ENCODE data around the gene WBP1L.
"Not testable (repeated sequence)": the region's sequence is repeated elsewhere in the genome, so short reads cannot be mapped to it uniquely, and the experiment has no call there.

Gene WBP1L

DNA sequence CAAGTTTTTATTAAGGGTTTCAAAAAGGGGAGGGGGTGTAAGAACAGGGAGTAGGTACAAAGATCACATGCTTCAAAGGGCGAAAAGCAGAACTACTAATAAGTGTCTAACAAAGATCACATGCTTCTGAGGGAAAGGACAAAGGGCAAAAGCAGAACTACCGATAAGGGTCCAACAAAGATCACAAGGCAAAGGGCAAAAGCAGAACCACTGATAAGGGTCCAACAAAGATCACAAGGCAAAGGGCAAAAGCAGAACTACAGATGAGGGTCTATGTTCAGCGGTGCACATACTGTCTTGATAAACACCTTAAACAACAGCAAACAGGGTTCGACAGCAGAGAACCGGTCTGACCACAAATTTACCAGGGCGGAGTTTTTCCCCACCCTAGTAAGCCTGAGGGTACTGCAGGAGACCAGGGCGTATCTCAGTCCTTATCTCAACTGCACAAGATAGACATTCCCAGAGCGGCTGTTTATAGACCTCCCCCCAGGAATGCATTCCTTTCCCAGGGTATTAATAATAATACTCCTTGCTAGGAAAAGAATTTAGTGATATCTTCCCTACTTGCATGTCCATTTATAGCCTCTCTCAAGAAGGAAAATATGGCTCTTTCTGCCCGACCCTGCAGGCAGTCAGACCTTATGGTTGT, 94.7 kb downstream of the WBP1L start:
- DNase-seq (ENCODE audit: low read depth in 2 of 2): not testable (repeated sequence)

DNA sequence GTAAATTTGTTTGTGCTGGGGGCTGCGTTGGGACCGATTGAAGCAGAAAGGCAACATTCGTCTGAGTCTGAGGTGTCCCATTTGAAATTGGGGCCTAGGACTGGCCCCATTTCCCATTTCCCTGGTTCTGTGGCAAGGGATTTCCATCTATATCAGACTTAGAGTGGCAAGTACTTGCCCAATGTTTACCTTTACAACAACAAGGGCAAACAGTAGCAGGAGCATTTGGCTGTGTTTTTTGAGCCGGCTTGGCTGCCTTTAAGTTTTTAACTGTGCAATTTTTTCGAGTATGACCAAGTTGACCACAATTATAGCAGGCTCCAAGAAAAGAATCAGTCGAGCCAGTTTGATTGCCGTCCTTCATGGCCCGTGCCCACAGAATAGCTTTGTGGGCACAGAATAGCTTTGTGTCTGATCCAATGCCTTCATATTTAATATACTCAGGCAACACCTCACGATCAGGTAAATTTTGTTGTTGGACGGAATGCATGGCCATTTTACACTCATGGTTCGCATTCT, 98.1 kb downstream of the WBP1L start:
- DNase-seq (ENCODE audit: low read depth in 2 of 2): no peak

DNA sequence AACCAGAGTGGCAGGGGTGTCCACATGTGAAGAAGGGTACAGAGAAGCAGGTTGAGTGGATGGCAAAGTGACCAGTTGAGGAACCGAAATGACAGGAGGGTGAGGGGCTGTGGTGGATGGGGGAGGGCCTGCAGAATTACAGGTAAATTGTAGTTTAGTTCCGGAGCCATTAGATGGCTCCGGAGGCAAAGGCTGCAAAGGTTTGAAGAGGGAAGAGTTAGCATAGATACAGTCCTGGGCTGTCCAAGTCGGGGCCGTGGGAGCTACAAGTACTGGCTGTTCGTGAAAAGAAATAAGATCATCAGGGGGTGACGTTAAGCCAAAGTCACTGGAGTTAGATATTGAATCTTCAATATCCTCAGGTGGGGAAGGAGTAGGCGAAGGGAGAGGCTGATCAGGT, 99.4 kb downstream of the WBP1L start:
- not testable (repeated sequence) for DNase-seq (ENCODE audit: low read depth in 2 of 2)

DNA sequence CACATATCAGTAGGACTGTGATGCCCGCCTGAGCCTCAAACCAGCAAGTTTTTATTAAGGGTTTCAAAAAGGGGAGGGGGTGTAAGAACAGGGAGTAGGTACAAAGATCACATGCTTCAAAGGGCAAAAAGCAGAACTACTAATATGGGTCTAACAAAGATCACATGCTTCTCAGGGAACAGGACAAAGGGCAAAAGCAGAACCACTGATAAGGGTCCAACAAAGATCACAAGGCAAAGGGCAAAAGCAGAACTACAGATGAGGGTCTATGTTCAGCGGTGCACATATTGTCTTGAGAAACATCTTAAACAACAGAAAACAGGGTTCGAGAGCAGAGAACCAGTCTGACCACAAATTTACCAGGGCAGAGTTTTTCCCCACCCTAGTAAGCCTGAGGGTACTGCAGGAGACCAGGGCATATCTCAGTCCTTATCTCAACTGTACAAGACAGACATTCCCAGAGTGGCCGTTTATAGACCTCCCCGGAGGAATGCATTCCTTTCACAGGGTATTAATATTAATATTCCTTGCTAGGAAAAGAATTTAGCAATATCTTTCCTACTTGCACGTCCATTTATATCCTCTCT, 100.5 kb downstream of the WBP1L start:
- DNase-seq (ENCODE audit: low read depth in 2 of 2): not testable (repeated sequence)

- no peak for DNase-seq (ENCODE audit: low read depth in 2 of 2)
Measured at GRCh38 chr10:102845352-102845902, 101.7 kb downstream of the WBP1L start.

DNA sequence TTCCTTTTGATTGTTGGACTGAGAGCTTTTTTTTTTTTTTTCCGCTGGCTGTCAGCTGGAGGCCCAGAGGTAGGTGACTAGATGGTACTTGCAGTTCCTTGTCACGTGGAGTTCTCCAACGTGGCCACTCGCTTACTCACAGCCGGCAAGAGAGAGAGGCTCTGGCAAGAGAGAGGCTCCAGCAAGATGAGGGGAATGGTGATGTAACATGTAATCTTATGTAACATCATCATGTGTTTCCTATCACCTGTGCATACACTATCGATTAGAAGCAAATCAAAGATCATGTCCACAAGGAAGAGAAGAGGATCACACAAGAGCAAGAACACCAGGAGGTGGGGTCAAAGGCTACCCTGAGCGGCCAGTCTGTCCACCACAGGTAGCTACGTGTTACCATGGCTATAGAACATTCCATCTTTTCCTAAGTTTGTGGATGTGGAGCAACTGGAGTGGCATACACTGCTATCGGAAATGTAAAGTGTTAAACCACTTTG, 106.3 kb downstream of the WBP1L start:
- DNase-seq (ENCODE audit: low read depth in 2 of 2): no peak

- DNase-seq (ENCODE audit: low read depth in 2 of 2): not testable (repeated sequence)
Measured at GRCh38 chr10:102853237-102853636, 109.5 kb downstream of the WBP1L start.

- DNase-seq (ENCODE audit: low read depth in 2 of 2): peak; percentile 98
Measured at GRCh38 chr10:102855731-102856436, 112.1 kb downstream of the WBP1L start.

- no peak for DNase-seq (ENCODE audit: low read depth in 2 of 2)
Measured at GRCh38 chr10:102856758-102857424, 113.1 kb downstream of the WBP1L start.

- no peak for DNase-seq (ENCODE audit: low read depth in 2 of 2)
Measured at GRCh38 chr10:102859911-102860310, 116.2 kb downstream of the WBP1L start.

DNA sequence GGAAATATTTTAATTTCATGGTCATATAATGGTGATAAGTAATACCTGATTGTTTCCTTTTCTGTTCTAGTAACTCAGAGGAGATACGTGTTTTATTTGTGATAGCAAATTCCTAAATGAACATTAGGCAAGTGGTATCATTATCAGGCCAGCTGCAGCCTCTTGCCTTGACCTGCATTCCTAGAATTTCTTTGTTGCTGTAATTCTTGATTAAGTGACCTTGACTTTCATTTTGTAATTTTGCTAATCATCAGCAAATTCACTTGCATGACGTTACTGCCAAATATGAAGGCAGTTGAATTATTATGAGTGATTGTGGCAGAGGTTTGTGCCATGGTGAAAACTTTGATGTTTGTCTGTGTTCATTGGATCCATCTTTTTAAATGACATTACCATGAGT, 119.9 kb downstream of the WBP1L start:
- no peak for DNase-seq (ENCODE audit: low read depth in 2 of 2)

GRCh38 chr10:102865620-102866019, 121.9 kb downstream of the WBP1L start:
- DNase-seq (ENCODE audit: low read depth in 2 of 2): no peak
